Measurements from ENCODE around the gene MARCO.

GRCh38 chr2:118973542-118973951 is 31.6 kb downstream of the MARCO start:
- TF ChIP-seq CTCF (IDR thresholded peaks at IDR 0.05) (no peak), POLR2A (IDR thresholded peaks at IDR 0.05) (no peak)
